GM19452 (cell line): Measurements from ENCODE around the gene ANKZF1.
A peak's percentile ranks its signal among the peaks of the same experiment; 100 is the strongest.

ENCODE experiments used
- ATAC-seq: cut with Tn5 transposase; IDR thresholded peaks from one replicate; pipeline ENCODE4 v1.9.1; 2021; ENCODE audit not compliant: unreplicated experiment

ANKZF1 gene

GRCh38 chr2:219207884-219208740, 21.5 kb upstream of the ANKZF1 start:
- ATAC-seq: no peak

DNA sequence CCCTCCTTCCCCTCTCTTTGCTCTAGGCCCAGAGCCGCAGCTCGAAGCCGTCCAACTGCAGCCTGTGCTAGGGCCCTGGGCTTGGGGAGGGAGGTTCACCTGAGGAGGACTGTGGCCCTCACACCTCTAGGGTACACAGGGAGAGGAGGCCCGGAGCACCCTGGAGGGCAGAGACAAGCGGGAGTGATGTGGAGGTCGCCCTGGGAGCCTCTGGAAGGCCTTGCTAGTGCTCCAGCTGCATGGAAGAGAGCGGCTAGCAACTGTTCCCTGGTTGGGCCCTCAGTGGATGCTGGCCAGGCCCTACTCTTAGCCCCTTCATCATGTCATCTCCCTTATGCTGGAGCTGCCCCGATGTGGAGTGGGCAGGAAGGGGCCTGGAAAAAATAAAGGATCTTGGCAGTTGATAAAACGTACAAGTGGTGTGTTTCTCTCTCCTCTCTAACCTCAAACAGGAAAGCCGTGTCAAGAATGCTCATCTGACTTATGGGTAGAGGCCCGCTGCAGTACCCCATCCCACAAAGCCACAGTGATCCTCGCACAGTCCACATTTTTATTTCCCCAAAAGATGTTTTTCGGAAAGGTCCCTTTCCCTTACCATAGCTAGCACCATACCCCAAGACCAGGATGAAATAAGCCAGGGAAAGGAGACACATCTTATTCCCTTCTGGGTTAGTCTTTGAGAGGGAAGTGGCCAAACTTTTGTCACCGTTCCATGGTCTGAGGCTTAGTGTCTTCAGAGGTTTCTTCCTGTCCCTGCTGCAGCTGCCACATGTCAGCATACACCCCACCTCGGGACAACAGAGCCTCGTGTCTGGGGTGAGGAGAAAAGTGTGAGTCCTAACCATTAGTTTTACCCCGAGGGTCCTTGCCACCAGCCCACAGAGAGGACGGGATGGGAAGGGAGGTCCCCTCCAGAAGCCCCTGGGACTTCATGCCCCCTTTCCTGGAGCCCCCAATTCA, 20.1 kb upstream of the ANKZF1 start:
- ATAC-seq: no peak

DNA sequence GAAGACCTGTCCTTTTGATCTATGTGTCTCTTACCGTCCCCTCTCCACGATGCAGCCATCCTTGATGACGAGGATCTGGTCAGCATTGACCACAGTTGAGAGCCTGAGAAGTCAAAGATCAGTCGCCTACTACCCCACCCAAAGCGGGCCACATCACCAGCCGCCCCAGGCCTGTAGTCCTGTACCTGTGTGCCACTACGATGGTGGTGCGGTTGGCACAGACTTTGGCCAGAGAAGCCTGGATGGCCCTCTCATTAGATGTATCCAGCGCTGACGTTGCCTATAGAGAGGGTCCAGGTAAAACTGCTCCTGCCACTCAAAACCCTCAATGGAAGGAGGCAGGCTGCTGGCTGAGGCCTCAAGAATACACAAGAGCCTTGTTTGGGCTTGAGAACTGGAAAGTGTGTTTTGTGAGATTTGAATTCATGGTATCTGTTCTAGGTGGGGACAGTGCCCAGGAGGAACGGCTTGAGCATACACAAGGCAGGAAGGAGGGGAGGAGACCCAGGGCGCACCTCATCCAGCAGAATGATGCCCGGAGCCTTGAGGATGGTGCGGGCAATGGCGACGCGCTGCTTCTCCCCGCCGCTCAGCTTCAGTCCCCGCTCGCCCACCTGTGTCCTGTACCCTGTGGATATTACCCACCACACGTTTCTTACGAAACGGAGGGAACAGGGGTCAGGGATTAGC, 19.3 kb upstream of the ANKZF1 start:
- no peak for ATAC-seq

- ATAC-seq: no peak
Measured at GRCh38 chr2:219210886-219211362, 18.7 kb upstream of the ANKZF1 start.

GRCh38 chr2:219213026-219213415, 16.6 kb upstream of the ANKZF1 start:
- ATAC-seq: no peak

GRCh38 chr2:219213486-219214071, 16.0 kb upstream of the ANKZF1 start:
- ATAC-seq: no peak

- ATAC-seq: no peak
Measured at GRCh38 chr2:219214141-219214540, 15.5 kb upstream of the ANKZF1 start.

DNA sequence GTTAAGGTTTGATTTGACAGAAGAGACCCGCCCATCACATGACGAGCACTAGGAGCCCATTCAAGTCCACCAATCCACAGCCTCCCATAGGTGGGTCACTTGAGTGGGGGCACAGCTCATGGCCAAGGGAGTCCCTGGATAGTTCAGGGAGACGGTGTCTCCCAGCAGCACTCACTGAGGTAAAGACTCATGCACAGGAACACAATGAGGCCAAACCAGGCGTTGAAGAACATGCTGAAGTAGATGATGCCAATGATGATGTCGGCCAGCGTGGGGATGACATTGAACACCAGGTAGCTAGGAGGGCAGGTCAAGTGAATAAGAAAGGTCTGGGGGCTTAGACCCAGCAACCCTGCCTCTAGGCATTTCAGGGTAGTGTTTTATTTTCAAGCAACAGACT, 14.8 kb upstream of the ANKZF1 start:
- no peak for ATAC-seq

GRCh38 chr2:219215871-219216534, 13.6 kb upstream of the ANKZF1 start:
- no peak for ATAC-seq

GRCh38 chr2:219216535-219216915, 13.1 kb upstream of the ANKZF1 start:
- ATAC-seq: no peak

GRCh38 chr2:219218217-219218731, 11.3 kb upstream of the ANKZF1 start:
- ATAC-seq: peak; percentile 25

DNA sequence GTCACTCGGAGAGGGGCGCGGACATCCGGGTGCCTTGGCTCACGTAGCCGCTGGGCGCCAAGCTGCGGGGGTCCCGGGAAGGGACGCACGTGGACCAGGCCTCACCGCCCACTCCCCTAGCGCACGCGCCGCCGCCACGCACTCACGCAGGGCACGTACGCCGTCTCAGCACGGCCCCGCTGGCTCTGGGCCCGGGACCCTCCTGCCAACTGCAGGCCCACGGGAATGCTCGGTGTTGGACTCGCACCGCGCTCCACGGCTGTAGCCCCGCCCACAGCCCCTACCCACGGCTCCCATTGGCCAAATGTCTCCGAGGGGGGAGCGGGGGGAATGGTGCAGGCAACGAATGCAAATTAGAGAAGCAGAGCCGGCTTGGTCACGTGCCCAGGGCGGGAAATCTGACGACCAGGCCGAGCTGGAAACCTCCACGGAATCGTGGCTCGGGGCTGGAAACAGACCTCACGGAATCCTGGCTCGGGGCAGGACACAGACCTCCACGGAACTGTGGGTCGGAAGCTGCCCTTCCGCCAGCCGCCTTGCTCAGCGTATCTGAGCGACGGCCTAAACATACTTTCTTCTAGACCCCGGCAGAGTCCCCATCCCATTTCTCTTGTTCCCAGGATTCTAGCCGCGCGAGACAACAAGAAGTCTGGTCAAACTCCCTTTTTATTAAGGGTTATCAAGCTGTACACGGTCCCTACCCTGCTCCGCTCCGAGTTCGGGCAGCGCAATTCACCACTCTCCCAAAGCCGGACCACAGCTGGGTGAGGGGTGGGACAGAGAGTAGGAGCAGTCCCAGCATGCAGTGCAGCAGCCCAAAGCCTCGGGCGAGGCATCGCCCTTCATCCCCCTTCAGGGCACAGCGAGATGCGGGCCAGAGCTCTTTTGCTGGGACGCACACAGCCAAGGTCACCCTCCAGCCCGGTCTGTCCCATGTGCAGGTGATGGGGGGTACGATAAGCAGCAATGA, 10.6 kb upstream of the ANKZF1 start, which contains the start of gene ABCB6:
Gene ABCB6, minus strand, starts transcription at position 227 of the 970 bp plus-strand sequence. CDS start 285 bp downstream, outside the sequence.
- ATAC-seq: peak; percentile 69

DNA sequence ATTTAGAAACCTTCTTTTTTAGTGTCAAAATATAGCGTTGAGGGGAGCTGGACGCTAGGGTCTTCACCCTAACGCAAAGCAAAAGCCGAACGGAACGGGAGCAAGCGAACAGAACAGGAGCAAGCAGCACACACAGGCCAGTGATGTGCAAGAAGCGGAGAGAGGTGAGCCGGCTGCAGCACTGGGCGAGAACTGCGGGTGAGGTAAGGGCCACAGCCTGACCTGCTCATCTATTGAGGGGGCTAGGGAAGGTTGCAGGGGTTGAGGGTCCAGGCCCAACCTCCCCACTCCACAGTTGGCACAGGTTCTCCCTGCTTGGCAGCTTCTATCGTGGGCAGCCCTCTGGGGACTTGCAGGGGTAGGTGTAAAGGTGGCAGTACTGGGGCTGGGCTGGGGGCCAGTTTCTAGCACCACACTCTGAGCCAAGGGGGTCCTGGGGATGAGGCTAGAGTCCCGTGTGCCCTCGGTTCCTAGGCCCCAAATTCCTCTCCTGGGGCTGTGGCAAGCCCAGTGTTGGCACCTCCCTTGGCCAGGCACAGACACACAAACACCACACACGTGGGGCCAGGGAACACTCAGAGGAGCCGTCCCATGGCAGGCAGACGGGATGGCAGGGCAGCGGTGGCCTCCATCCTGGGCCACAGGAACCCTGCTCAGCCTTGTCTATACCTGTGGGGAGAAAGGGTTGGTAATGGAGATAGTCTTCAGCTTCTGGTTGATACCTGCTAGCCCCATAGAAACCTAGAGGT, 9.6 kb upstream of the ANKZF1 start:
- no peak for ATAC-seq

DNA sequence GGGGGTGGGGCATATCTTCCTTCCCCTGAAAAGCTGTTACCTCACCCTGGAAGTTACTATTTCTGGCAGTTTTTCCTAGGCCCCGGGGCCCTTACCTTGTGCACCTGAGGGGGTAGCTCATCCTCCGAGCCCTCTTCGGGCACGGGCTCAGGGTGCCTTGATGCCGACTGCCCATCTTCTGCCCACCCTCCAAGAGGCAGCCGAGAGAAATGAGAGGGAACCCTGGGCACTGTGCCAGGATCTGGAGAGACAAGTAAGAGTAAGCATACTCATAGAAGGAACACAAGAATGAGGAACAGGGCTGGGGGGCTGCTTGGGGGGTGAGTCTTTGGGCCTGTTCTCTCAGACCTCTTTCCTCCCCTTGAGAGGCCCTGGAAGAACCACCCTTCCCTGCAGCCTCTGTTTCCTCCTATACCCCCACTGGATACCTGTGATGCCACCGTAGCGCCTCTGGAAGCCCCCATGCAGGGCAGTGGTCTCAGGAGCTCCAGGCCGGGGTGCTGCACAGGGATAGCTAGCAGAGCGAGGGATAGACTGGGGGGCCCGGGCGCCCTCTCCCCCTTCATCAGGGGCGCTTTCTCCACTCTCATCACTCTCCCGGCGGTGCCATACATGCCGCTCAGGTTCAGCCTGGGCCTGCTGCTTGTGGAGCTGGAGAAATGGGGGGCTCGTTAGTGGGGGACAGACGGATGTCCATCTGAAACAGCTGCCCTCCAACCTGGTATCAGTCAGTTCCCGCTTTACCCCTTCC, 8.8 kb upstream of the ANKZF1 start:
- no peak for ATAC-seq

DNA sequence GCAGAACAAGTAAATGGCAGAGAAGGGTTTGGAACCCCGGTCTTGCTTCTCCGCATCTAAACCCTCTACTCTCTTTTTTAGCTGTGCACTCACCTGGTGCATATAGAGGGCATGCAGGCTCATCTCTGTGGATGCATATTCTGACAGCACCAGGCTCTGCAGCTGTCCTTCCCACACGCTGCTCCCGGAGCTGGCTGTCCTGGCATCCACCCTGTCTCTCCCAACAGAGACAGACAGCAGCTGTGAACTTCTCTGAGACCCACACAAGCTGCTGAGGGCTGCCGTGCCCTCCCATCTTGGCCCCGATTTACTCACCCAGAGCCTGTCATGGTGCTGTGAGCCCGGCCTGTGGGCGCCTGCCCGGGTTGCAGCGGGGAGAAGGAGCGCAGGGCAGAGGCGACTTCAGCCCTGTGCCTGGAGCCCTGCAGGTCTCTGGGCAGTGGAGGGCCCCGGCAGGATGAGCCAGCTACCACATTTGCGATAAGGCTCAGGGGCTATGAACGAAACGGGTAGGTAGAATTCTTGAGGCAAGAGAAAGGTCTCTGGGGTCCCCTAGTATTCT, 7.6 kb upstream of the ANKZF1 start:
- ATAC-seq: no peak

GRCh38 chr2:219223831-219224610, 5.6 kb upstream of the ANKZF1 start:
- no peak for ATAC-seq
